Measurements from ENCODE around the gene IGSF3. TPM values are rescaled to one million over a fixed set of nuclear protein-coding genes. Genes with fewer than 3 reads are reported as not detected.
"Not testable (repeated sequence)": the region's sequence is repeated elsewhere in the genome, so short reads cannot be mapped to it uniquely, and the experiment has no call there.

IGSF3 gene
- total RNA-seq, 2 donors from 2014 or later: 3.3 to 4.9 TPM

- not testable (repeated sequence) for DNase-seq; H3K36me3 Mint-ChIP-seq (ENCODE audit: insufficient read depth in 2 of 2); H3K27ac Mint-ChIP-seq; H3K9me3 Mint-ChIP-seq; ATAC-seq (replicated peaks in 1 of 2); H3K27me3 Mint-ChIP-seq (ENCODE audit: low read depth); H3K4me3 Mint-ChIP-seq
- peaks cover 47% of the 10 kb centered on the region for H3K4me1 Mint-ChIP-seq (ENCODE audit: low read depth)
Observed at GRCh38 chr1:116591951-116592605, 75.5 kb downstream of the IGSF3 start.

- H3K4me3 Mint-ChIP-seq; H3K27ac Mint-ChIP-seq; H3K27me3 Mint-ChIP-seq (ENCODE audit: low read depth); DNase-seq; ATAC-seq (replicated peaks in 1 of 2); H3K9me3 Mint-ChIP-seq; H3K36me3 Mint-ChIP-seq (ENCODE audit: insufficient read depth in 2 of 2): not testable (repeated sequence)
- peaks cover 45% of the 10 kb centered on the region for H3K4me1 Mint-ChIP-seq (ENCODE audit: low read depth)
Observed at GRCh38 chr1:116591006-116591950, 76.3 kb downstream of the IGSF3 start.

- ATAC-seq (replicated peaks in 1 of 2); H3K27ac Mint-ChIP-seq; H3K9me3 Mint-ChIP-seq; DNase-seq; H3K4me3 Mint-ChIP-seq; H3K36me3 Mint-ChIP-seq (ENCODE audit: insufficient read depth in 2 of 2); H3K27me3 Mint-ChIP-seq (ENCODE audit: low read depth): not testable (repeated sequence)
- peaks cover 41% of the 10 kb centered on the region for H3K4me1 Mint-ChIP-seq (ENCODE audit: low read depth)
Observed at GRCh38 chr1:116590359-116591005, 77.1 kb downstream of the IGSF3 start.

GRCh38 chr1:116589101-116589735 is 78.3 kb downstream of the IGSF3 start:
- not testable (repeated sequence) for H3K27me3 Mint-ChIP-seq (ENCODE audit: low read depth); H3K4me3 Mint-ChIP-seq; H3K9me3 Mint-ChIP-seq; H3K27ac Mint-ChIP-seq; H3K36me3 Mint-ChIP-seq (ENCODE audit: insufficient read depth in 2 of 2); DNase-seq
- peak; percentile 44 to 47 for ATAC-seq (replicated peaks in 1 of 2)
- H3K4me1 Mint-ChIP-seq (ENCODE audit: low read depth): peaks cover 40% of the 10 kb centered on the region

GRCh38 chr1:116587501-116588227 is 79.9 kb downstream of the IGSF3 start:
- H3K4me1 Mint-ChIP-seq (ENCODE audit: low read depth): peaks cover 34% of the 10 kb centered on the region
- H3K27ac Mint-ChIP-seq: no peak overlapping the region
- H3K27me3 Mint-ChIP-seq (ENCODE audit: low read depth): no peaks in the 10 kb centered on the region
- DNase-seq (no peak), ATAC-seq (replicated peaks in 1 of 2) (no peak)
- H3K36me3 Mint-ChIP-seq (ENCODE audit: insufficient read depth in 2 of 2): no peaks in the 10 kb centered on the region
- H3K4me3 Mint-ChIP-seq: no peak overlapping the region
- no peaks in the 10 kb centered on the region for H3K9me3 Mint-ChIP-seq

- Mint-ChIP-seq H3K27me3 (ENCODE audit: low read depth) (no peaks in the 10 kb centered on the region), H3K9me3 (no peaks in the 10 kb centered on the region), H3K27ac (no peak overlapping the region), H3K36me3 (ENCODE audit: insufficient read depth in 2 of 2) (no peaks in the 10 kb centered on the region), H3K4me3 (no peak overlapping the region), H3K4me1 (ENCODE audit: low read depth) (peaks cover 34% of the 10 kb centered on the region)
- ATAC-seq (replicated peaks in 1 of 2) (no peak), DNase-seq (no peak)
Observed at GRCh38 chr1:116586741-116587143, 80.8 kb downstream of the IGSF3 start.

- peak; percentile 55 to 89 for ATAC-seq (replicated peaks in 1 of 2)
- no peak overlapping the region for H3K27ac Mint-ChIP-seq
- H3K36me3 Mint-ChIP-seq (ENCODE audit: insufficient read depth in 2 of 2): no peaks in the 10 kb centered on the region
- no peak for DNase-seq
- H3K27me3 Mint-ChIP-seq (ENCODE audit: low read depth): no peaks in the 10 kb centered on the region
- no peak overlapping the region for H3K4me3 Mint-ChIP-seq
- H3K4me1 Mint-ChIP-seq (ENCODE audit: low read depth): peaks cover 34% of the 10 kb centered on the region
- no peaks in the 10 kb centered on the region for H3K9me3 Mint-ChIP-seq
Observed at GRCh38 chr1:116585886-116586285, 81.6 kb downstream of the IGSF3 start.

- Mint-ChIP-seq H3K36me3 (ENCODE audit: insufficient read depth in 2 of 2) (no peaks in the 10 kb centered on the region), H3K9me3 (no peaks in the 10 kb centered on the region), H3K4me1 (ENCODE audit: low read depth) (peaks cover 5% of the 10 kb centered on the region), H3K27me3 (ENCODE audit: low read depth) (no peaks in the 10 kb centered on the region), H3K4me3 (no peak overlapping the region), H3K27ac (no peak overlapping the region)
- no peak for ATAC-seq (replicated peaks in 1 of 2)
- DNase-seq: no peak
Observed at GRCh38 chr1:116581323-116581885, 86.1 kb downstream of the IGSF3 start.

GRCh38 chr1:116580446-116581322 is 86.8 kb downstream of the IGSF3 start:
- H3K4me3 Mint-ChIP-seq: no peak overlapping the region
- DNase-seq (no peak), ATAC-seq (replicated peaks in 1 of 2) (peak; percentile 39 to 43)
- H3K36me3 Mint-ChIP-seq (ENCODE audit: insufficient read depth in 2 of 2): no peaks in the 10 kb centered on the region
- H3K4me1 Mint-ChIP-seq (ENCODE audit: low read depth): peaks cover 3% of the 10 kb centered on the region
- no peak overlapping the region for H3K27ac Mint-ChIP-seq
- H3K27me3 Mint-ChIP-seq (ENCODE audit: low read depth): peaks cover 4% of the 10 kb centered on the region
- H3K9me3 Mint-ChIP-seq: no peaks in the 10 kb centered on the region

- DNase-seq: no peak
- Mint-ChIP-seq H3K36me3 (ENCODE audit: insufficient read depth in 2 of 2) (no peaks in the 10 kb centered on the region), H3K27me3 (ENCODE audit: low read depth) (peaks cover 6% of the 10 kb centered on the region), H3K9me3 (no peaks in the 10 kb centered on the region), H3K4me3 (no peak overlapping the region), H3K4me1 (ENCODE audit: low read depth) (peaks cover 16% of the 10 kb centered on the region), H3K27ac (no peak overlapping the region)
- ATAC-seq (replicated peaks in 1 of 2): no peak
Observed at GRCh38 chr1:116579259-116579875, 88.2 kb downstream of the IGSF3 start.

GRCh38 chr1:116578581-116578980 is 89.0 kb downstream of the IGSF3 start:
- no peak overlapping the region for H3K27ac Mint-ChIP-seq
- no peaks in the 10 kb centered on the region for H3K36me3 Mint-ChIP-seq (ENCODE audit: insufficient read depth in 2 of 2)
- H3K9me3 Mint-ChIP-seq: no peaks in the 10 kb centered on the region
- H3K27me3 Mint-ChIP-seq (ENCODE audit: low read depth): peaks cover 6% of the 10 kb centered on the region
- DNase-seq (no peak), ATAC-seq (replicated peaks in 1 of 2) (no peak)
- H3K4me3 Mint-ChIP-seq: no peak overlapping the region
- H3K4me1 Mint-ChIP-seq (ENCODE audit: low read depth): peaks cover 24% of the 10 kb centered on the region

Data from activated T-cell treated with anti-CD3 and anti-CD28 coated beads, Interleukin-2, amount 50 U/mL, for 72 hours (primary cell).